Hematopoietic multipotent progenitor cell treated with erythropoietin and hydrocortisone succinate and interleukin-3 and kit ligand, for 4 days (in vitro differentiated cells): ENCODE results near the gene IRAK3.
"Not testable (repeated sequence)": the region's sequence is repeated elsewhere in the genome, so short reads cannot be mapped to it uniquely, and the experiment has no call there.

Experiments used
- DNase-seq: peaks from one replicate; pipeline ENCODE4 v3.0.0-alpha.2; 2015

Gene IRAK3

GRCh38 chr12:66228462-66228861 is 39.4 kb downstream of the IRAK3 start:
- no peak for DNase-seq

- DNase-seq: no peak
Measured at GRCh38 chr12:66232263-66232662, 43.2 kb downstream of the IRAK3 start.

- peak; percentile 71 for DNase-seq
Measured at GRCh38 chr12:66234037-66234693, 45.2 kb downstream of the IRAK3 start.

GRCh38 chr12:66234773-66235625 is 46.0 kb downstream of the IRAK3 start:
- peak; percentile 85 for DNase-seq

- peak; percentile 68 for DNase-seq
Measured at GRCh38 chr12:66235626-66236281, 46.7 kb downstream of the IRAK3 start.

- not testable (repeated sequence) for DNase-seq
Measured at GRCh38 chr12:66236282-66236675, 47.3 kb downstream of the IRAK3 start.

GRCh38 chr12:66236969-66237368 is 48.0 kb downstream of the IRAK3 start:
- no peak for DNase-seq

GRCh38 chr12:66237505-66238175 is 48.6 kb downstream of the IRAK3 start:
- DNase-seq: no peak

- DNase-seq: no peak
Measured at GRCh38 chr12:66239295-66239694, 50.3 kb downstream of the IRAK3 start.

GRCh38 chr12:66240096-66240820 is 51.2 kb downstream of the IRAK3 start:
- DNase-seq: peak; percentile 74

GRCh38 chr12:66241061-66242043 is 52.3 kb downstream of the IRAK3 start:
- peak; percentile 61 for DNase-seq

- no peak for DNase-seq
Measured at GRCh38 chr12:66242311-66242710, 53.3 kb downstream of the IRAK3 start.

GRCh38 chr12:66243911-66244310 is 54.9 kb downstream of the IRAK3 start:
- DNase-seq: no peak

GRCh38 chr12:66244446-66244845 is 55.4 kb downstream of the IRAK3 start:
- no peak for DNase-seq

GRCh38 chr12:66247741-66248140 is 58.7 kb downstream of the IRAK3 start:
- DNase-seq: no peak

GRCh38 chr12:66251049-66251448 is 62.0 kb downstream of the IRAK3 start:
- DNase-seq: no peak

GRCh38 chr12:66252771-66253170 is 63.8 kb downstream of the IRAK3 start:
- no peak for DNase-seq

GRCh38 chr12:66255737-66256136 is 66.7 kb downstream of the IRAK3 start:
- DNase-seq: no peak

GRCh38 chr12:66258011-66258410 is 69.0 kb downstream of the IRAK3 start:
- DNase-seq: no peak

GRCh38 chr12:66262737-66263136 is 73.7 kb downstream of the IRAK3 start:
- no peak for DNase-seq

GRCh38 chr12:66268562-66268961 is 79.5 kb downstream of the IRAK3 start:
- peak; percentile 33 for DNase-seq
